DOHH2 (cell line): ENCODE measurements around the gene PRDM16.

Source experiments
- H3F3A ChIP-seq: fragments of 200-600 bp; sonication (generic), shearing (Covaris generic); 2 replicates; pipeline ENCODE4 v1.6.0; 2016; ENCODE audit warnings: antibody characterized with exemption, mild to moderate bottlenecking; ENCODE audit not compliant: control insufficient read depth, insufficient read depth
- H3K27ac ChIP-seq: fragments of 200-600 bp; sonication (generic); 2 replicates; pipeline ENCODE4 v1.5.1; 2014; ENCODE audit warnings: low read depth, mild to moderate bottlenecking, low read length, moderate library complexity
- H3K27me3 ChIP-seq: fragments of 200-600 bp; sonication (generic); 2 replicates; pipeline ENCODE4 v1.6.1; 2014; ENCODE audit warnings: mild to moderate bottlenecking, low read length, mixed read lengths; ENCODE audit not compliant: control insufficient read depth
- H3K36me3 ChIP-seq: fragments of 200-600 bp; sonication (generic); 2 replicates; pipeline ENCODE4 v1.6.1; 2014; ENCODE audit warnings: mild to moderate bottlenecking, low read length, moderate library complexity, mixed read lengths; ENCODE audit not compliant: control insufficient read depth
- H3K4me1 ChIP-seq: fragments of 200-600 bp; sonication (generic); 2 replicates; pipeline ENCODE4 v1.6.1; 2014; ENCODE audit warnings: mild to moderate bottlenecking, low read length, mixed read lengths; ENCODE audit not compliant: control insufficient read depth
- H3K4me2 ChIP-seq: fragments of 200-600 bp; sonication (generic); 2 replicates; pipeline ENCODE4 v1.6.0; 2014; ENCODE audit warnings: mild to moderate bottlenecking, low read length, moderate library complexity
- H3K4me3 ChIP-seq: fragments of 200-600 bp; sonication (generic); 2 replicates; pipeline ENCODE4 v1.5.1; 2014; ENCODE audit warnings: mild to moderate bottlenecking, low read length, mixed read lengths
- H3K79me2 ChIP-seq: fragments of 200-600 bp; sonication (generic); 2 replicates; pipeline ENCODE4 v1.6.1; 2014; ENCODE audit warnings: mild to moderate bottlenecking, low read length, mixed read lengths; ENCODE audit not compliant: control insufficient read depth
- H3K9me2 ChIP-seq: fragments of 200-600 bp; sonication (generic); replicated peaks from 2 replicates; pipeline ENCODE4 v1.6.1; 2014; ENCODE audit warnings: mild to moderate bottlenecking, low read length, mixed read lengths; ENCODE audit not compliant: control insufficient read depth
- H3K9me3 ChIP-seq: fragments of 200-600 bp; sonication (generic); 2 replicates; pipeline ENCODE4 v1.6.1; 2014; ENCODE audit warnings: antibody characterized with exemption, low read length, mixed read lengths; ENCODE audit not compliant: control insufficient read depth, insufficient read depth
- H4K20me1 ChIP-seq: fragments of 200-600 bp; sonication (generic); 2 replicates; pipeline ENCODE4 v1.6.0; 2014; ENCODE audit warnings: low read depth, mild to moderate bottlenecking, antibody characterized with exemption, low read length, moderate library complexity; ENCODE audit not compliant: control insufficient read depth, insufficient read depth
- EZH2phosphoT487 ChIP-seq: fragments of 200-600 bp; sonication (generic); IDR thresholded peaks from 2 replicates; pipeline ENCODE4 v1.6.1; 2017; ENCODE audit warnings: borderline replicate concordance, mild to moderate bottlenecking, antibody characterized with exemption, low read length, moderate library complexity, mixed read lengths
- TF ChIP-seq, protein P1 (sequence below): fragments of 200-600 bp; sonication (generic); IDR thresholded peaks from one replicate; pipeline ENCODE4 v1.5.1; 2014; ENCODE audit warnings: antibody characterized with exemption, mild to moderate bottlenecking, low read depth, low read length; ENCODE audit not compliant: poor library complexity, severe bottlenecking

Gene PRDM16

DNA sequence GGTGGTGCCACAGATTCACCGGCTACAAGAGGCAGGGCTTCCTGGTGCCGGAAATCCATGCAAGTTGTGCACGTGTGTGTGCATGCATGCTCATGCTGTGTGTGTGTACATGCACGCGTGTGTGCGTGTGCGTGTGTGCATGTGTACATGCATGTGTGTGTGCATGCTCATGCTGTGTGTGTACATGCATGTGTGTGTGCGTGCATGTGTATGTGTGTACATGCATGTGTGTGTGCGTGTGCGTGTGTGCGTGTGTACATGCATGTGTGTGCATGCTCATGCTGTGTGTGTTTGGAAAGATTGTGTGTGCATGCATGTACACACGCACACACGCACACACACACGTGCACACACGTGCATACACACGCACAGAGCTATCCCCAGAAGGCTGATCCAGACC is 48.9 kb downstream of the PRDM16 start:
- no peak overlapping the region for H3K4me3 ChIP-seq
- H3K36me3 ChIP-seq: no peaks in the 10 kb centered on the region
- H3K79me2 ChIP-seq: no peaks in the 10 kb centered on the region
- H3K4me1 ChIP-seq: no peaks in the 10 kb centered on the region
- H3K27ac ChIP-seq: no peak overlapping the region
- H3K4me2 ChIP-seq: no peak overlapping the region
- H3K9me3 ChIP-seq: peaks cover 29% of the 10 kb centered on the region; the same call in 1 of the 2 replicates
- H3K27me3 ChIP-seq: no peaks in the 10 kb centered on the region
- H3F3A ChIP-seq: no peaks in the 10 kb centered on the region; the same call in 1 of the 2 replicates
- no peak for TF ChIP-seq EZH2phosphoT487
- TF ChIP-seq, protein P1, sequence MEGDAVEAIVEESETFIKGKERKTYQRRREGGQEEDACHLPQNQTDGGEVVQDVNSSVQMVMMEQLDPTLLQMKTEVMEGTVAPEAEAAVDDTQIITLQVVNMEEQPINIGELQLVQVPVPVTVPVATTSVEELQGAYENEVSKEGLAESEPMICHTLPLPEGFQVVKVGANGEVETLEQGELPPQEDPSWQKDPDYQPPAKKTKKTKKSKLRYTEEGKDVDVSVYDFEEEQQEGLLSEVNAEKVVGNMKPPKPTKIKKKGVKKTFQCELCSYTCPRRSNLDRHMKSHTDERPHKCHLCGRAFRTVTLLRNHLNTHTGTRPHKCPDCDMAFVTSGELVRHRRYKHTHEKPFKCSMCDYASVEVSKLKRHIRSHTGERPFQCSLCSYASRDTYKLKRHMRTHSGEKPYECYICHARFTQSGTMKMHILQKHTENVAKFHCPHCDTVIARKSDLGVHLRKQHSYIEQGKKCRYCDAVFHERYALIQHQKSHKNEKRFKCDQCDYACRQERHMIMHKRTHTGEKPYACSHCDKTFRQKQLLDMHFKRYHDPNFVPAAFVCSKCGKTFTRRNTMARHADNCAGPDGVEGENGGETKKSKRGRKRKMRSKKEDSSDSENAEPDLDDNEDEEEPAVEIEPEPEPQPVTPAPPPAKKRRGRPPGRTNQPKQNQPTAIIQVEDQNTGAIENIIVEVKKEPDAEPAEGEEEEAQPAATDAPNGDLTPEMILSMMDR: no peak
- H4K20me1 ChIP-seq: no peaks in the 10 kb centered on the region
- H3K9me2 ChIP-seq: no peaks in the 10 kb centered on the region

GRCh38 chr1:3119061-3119460 is 50.1 kb downstream of the PRDM16 start:
- peaks cover 23% of the 10 kb centered on the region; the same call in 1 of the 2 replicates for H3K9me3 ChIP-seq
- no peaks in the 10 kb centered on the region for H3K4me1 ChIP-seq

DNA sequence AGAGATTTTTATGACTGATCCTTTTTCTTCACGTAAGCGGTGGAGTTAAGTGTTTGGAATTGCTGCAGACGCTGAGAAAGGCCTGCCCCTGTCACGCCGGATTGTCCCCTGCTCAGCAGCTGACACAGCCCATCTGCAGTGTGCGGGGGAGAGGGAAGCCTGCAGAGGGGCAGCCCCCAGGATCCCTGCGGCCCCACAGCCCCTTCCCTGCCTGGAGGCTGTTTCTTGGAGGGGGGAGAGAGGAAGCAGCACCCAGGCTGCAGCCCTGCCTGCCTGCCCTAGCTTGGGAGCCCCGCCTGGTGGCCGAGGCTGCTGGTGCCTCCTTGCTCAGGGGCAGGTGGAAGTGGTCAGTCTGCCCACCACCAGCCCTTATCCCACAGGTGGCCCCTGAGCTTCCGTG is 50.7 kb downstream of the PRDM16 start:
- no peak for TF ChIP-seq EZH2phosphoT487
- TF ChIP-seq, protein P1: no peak
- no peaks in the 10 kb centered on the region for H3K4me1 ChIP-seq
- no peak overlapping the region for H3K4me3 ChIP-seq
- H3K9me3 ChIP-seq: peaks cover 18% of the 10 kb centered on the region; the same call in 1 of the 2 replicates
- H3K36me3 ChIP-seq: no peaks in the 10 kb centered on the region
- no peak overlapping the region for H3K4me2 ChIP-seq
- H4K20me1 ChIP-seq: no peaks in the 10 kb centered on the region
- H3K27me3 ChIP-seq: no peaks in the 10 kb centered on the region
- H3F3A ChIP-seq: no peaks in the 10 kb centered on the region
- H3K79me2 ChIP-seq: no peaks in the 10 kb centered on the region
- no peaks in the 10 kb centered on the region for H3K9me2 ChIP-seq
- H3K27ac ChIP-seq: no peak overlapping the region

More at GRCh38 chr1:3119061-3119460, 50.1 kb downstream of the PRDM16 start:
- Histone ChIP-seq H3K4me3 (no peak overlapping the region), H3F3A (no peaks in the 10 kb centered on the region), H3K27ac (no peak overlapping the region), H3K79me2 (no peaks in the 10 kb centered on the region), H3K27me3 (no peaks in the 10 kb centered on the region), H3K4me2 (no peak overlapping the region), H4K20me1 (no peaks in the 10 kb centered on the region), H3K36me3 (no peaks in the 10 kb centered on the region), H3K9me2 (no peaks in the 10 kb centered on the region)
- TF ChIP-seq EZH2phosphoT487: no peak
- TF ChIP-seq, protein P1: no peak
